HTERT RPE-1 (cell line): ENCODE results near the gene TMEM154.

Source experiments
- in situ Hi-C: fragments of 300-500 bp; cut with MboI; formaldehyde crosslinking; loops from 4 replicates; pipeline ENCODE4 v1.14.3; 2020; ENCODE audit warnings: low sequenced_read_pairs

Gene TMEM154

DNA sequence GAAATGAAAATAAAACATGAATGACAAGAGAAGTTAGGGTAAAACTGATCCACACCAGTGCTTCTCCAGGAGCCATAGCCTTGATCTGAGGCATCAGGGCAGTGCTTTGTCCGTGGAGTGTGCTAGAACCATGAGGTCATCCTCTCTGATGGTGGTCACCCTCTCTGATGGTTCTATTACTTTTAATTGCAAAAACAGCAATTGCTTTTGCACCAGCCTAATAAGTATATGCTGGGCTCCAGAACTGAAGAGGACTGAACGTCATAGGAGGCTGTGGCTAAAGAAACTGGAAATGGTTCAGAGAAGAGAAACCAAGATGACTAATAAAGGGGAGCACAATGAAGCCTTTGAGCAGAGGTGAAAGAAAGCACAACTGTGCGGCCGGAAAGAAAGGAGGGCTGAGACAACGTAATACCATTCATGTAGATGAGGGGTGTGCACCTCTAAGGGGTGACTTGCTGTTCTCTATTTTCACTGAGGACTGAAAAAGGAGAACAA is 17.0 kb upstream of the TMEM154 start:
- in situ Hi-C loops = no loop called here

DNA sequence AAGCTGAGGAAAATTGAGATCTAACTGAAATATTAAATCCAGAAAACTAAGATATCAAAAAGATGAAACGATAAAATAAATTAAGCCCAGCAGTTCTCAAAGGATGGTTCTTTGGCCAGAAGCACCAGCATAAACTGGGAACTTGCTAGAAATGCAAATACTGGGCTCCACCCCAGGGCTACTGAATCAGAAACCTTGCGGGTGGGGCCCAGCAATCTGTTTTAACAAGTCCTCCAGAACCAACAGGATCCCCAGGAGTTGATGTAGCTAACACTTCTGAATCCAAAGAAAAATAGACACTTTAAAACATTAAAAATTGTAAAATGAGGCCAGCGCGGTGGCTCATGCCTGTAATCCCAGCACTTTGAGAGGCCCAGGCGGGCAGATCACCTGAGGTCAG is 14.1 kb upstream of the TMEM154 start:
- in situ Hi-C loops = no loop called here

DNA sequence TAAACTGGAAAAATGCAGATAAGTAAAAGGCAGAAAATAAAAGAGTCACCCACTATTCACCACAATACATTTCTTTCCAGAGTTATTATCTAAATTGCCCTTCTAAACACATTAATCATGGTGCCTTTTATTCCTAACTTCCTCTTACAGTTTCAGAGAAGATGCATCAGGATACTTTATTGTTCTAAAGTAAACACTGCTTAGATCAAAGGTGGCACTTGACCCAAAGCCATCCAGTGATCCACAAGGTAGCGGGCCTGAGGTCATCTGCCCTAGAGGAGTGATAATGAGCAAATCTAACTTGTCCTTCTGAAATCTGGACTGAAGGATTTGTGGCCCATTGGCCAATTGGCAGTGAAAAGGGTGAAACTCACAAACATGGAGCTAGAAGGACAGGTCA is 12.0 kb upstream of the TMEM154 start:
- in situ Hi-C loops = no loop called here

DNA sequence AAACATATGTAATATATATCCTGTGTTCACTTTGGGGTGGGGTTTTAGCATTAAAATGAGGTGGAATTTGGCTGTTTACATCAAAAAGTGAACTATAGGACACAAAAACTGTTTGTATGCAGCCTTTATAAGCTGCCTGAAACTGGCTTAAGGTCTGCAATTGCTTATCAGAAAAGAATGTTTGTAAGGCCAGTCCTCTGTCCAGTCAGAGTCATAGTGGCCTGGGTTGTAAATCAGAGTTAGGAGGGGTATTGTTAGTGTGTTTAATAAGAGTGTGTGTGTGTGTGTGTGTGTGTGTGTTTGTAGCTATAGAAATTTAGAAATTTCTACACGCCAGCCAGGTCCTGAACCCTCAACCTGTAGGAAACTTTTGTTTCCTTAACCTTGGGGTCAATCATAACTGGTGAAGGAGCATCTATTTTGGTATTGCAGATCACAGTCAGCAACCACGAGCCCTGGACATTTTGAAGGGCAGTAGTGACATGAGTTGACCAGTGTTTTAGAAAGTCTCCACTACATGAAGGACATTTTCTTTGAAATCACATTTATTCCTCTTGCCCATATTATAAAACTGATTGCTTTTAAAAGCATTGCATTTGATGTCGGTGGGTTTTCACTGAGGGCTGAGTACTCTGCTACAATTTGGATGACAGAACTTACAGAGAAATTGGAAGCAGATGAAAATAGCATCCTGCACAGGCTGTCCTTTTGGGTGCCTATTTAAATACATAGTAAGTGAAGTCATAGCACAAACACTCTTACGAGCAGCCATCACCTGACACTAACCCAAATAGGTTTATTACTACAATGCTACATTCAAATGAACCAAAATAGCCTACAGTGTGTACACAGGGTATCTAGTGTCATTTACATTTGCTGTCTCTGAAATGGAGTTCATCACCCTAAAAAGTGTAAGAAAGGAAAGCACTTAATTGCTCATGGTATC is 11.2 kb upstream of the TMEM154 start:
- in situ Hi-C loops = no loop called here

DNA sequence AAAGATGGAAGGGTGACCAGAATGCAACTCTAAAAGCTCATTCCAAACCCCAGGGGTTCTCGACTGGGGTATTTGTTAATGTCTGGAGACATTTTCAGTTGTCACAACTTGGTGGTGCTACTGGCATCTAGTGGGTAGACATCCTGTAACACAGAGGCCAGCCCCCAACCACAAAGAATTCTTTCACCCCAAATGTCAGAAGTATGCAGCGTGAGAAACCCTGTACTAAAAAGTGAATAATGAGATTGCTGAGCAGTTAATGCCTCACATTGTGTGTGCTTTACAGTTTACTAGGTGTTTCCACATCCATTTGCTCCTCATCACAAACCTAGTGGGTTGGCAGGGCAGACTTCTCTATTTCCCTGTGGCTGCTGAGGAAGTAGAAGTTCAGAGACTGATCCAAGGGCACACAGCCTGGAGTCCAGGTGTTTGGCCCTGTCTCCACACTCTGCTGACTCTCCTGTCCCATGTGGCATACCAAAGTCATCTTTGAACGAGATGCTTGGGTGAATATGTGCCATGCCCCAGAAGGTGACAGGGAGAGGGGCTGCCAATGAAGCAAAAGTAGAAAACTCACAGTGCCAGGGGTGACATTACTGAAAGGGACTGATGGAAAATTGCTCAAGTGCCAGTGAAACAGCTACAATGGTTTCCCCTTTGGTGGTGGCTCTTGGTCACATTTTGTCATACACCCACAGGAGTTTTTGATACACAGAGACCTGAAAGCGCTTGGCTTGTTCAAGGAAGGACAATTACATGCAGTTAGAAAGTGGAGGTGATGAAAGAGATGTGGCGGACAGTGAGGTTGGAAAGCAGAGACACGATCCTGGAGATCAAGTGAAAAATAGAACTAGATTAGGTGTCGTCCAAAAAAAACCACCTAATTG is 10.1 kb upstream of the TMEM154 start:
- in situ Hi-C loops = no loop called here

DNA sequence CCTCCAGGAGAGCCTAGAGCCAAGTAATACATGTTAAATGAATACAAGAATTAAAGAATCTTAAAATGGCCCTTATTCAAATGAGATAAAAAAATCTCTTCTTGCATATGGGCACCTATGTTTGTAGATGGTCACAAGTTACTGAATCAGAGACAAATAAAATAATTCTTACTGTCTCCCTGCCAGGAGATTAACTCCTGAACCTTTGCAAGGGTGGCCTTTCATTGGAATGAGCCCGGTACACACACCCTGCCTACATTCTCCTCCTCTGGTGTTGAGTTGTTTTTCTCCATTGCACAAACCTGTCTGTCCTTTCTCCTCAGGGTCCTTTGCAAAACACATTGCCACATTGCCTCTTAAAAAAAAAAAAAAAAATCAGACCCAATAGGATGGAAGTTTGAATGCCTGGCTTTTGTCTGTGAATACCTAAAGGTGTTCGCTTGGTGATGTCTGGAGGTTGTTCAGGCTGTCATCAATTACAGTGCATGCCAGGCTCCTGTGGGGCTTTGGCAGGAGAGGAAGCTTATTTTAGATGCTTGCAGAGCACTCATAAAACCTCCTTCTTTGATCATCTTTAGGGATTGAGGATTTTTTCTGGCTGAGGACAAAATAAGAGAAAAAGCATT is 8.3 kb upstream of the TMEM154 start:
- in situ Hi-C loops = no loop called here

DNA sequence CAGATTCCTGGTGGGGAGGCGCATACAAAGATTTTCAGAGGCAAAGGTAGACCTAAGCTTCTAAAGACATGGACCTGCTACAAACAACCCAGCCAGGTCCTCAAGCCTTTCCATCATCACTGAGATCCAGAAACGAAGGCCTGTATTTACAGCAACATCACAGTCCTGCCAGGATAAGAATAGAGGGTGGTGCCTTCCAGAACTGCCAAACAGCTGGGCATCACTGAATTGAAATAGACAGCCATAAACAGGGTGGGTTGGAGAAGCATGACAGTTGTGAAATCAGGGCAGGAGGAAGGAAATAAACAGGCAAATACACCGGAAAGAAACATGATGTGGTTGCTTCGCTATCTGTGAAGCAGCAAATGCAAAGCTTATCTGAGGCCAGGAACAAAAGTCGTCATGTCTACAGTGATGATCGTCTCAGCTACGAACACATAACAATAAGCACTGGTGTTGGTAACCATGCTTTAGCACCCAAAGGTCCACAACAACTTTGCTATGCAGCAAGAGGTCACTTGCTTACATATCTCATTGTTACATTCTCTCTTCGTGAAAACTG is 6.7 kb upstream of the TMEM154 start:
- in situ Hi-C loops = no loop called here

DNA sequence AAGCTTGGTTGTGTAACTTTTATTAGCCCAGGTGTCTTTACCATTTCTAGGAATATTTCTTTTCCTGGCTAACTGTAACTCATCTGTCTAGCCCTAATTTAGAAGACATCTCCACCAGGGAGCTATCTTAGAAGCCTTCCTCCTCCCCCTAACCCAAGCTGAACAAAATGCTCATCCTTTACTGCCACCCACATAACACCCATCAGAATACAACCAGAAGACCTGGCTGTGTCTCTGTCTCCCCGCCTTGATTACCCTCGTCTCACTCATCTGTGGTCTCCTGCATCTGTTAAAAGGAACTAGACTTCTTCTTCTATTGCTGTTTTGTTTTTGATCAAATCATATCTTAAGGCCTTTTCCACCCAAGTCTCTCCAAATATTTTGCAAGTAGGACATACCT is 4.8 kb upstream of the TMEM154 start:
- in situ Hi-C loops = no loop called here

DNA sequence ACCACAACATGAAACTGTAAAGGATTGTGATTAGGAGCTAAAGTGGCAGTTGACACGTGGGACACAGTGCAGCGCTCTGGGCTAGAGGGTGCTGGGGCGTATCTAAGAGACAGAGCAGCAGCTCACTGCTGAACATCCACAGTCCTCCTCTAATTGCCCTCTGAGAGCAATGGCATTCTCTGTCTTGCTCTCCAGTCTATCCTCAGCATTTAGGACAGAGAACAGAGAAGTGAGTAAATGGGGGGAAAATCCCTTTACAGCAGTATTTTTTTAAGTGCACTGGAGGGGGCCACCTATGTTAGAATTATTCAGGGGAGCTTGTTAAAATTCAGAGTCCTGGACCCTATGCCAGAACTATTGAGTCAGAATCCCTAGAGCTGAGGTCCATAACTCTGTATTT is 4.2 kb upstream of the TMEM154 start:
- in situ Hi-C loops = no loop called here

DNA sequence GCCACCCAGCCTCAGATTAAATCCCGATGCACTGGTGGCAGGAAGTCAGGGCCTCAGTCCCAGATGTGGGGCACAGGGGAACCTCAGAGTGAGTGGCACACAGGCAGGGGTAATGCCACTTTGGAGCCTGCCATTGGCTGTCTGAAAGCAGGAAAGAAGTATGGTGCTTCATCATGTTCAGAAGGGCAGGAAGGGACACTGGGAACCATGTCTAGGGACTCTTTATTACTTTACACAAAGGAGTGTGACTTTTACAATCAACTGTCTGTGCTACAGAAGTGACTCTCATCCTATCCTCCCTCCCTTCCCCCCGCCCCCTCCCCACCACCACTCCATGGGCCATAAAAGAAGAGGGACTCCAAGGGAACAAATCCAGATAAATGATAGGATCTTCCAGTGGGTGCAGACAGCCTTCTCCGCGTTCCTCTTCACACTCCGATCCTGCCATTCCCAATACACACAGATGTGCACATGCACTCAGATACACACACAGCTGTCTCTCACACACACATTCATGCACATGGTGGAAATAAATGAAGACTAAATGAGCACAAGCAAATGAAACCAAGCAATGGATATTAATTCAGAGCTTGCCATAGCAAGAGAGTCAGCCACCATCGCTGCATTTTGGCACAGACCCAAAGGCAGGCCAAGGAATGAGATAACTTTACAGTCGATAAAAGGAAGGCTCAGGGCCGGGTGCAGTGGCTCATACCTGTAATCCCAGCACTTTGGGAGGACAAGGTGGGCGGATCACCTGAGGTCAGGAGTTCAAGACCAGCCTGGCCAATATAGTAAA is 2.5 kb upstream of the TMEM154 start:
- in situ Hi-C loops = no loop called here

DNA sequence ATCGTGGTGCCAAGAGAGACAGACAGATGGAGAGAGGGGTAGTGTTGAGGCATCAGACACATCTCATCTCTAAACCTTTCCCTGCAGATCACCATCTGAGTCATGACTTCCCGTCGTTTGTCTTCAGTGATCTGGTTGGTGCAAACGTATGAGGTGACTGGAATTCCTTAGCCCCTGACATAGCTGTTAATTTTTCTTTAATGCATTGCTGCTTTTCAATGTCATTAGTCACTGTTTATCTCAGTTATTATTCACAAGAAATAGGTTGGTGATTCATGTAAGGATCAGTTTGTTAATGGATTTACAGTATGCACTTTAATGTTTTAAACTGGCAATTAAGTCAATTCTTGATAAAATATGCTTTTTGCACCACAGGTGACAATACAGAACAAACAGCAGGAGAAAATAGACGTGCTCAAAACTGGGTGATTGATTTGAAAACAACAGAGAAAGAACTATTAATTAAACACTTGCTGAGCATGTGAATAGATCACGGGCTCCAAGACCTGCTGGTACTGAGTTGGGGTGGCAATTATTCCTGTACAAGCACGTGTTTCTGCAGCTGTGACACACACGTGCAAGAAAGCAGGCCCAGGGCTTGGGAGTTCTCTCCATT is 1.3 kb upstream of the TMEM154 start:
- in situ Hi-C loops = no loop called here

DNA sequence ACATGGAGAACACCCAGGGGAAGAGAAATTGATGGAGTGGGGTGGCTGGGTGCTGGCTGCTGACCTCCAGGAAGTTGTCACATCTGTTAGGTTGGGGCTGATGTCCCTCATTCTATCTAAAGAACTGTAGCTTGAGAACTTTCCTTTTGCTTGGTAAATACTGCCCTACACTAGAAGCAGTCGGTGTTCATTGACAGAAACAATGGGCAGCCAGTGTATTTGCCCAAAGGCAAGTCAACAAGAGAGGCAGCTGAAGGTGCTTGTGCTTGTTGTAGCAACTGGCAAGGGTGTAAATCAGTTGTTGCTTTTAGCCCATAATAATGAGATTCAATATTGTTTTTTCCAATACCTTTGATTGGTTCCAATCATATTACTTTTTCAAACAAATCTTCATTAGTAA is 956 bp downstream of the TMEM154 start:
- in situ Hi-C loops = no loop called here

DNA sequence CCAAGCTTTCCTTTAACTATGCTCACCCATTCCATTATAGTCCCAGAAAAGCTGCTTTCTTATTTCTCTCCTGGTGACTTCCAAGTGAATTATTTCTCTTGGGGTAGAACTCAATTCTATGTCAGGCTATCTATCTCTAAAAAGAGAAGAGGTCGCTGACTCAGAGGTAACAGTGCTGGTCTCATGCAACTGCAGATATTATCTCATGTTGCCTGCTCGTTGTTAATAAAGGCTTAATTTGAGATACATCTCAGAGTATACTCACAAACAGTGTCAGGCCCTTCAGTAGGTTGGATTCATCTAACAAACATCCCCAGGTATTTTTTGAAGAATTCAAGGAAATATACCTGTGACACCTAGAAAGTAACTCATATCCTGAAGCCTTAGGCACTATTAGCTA is 2.7 kb downstream of the TMEM154 start:
- in situ Hi-C loops = no loop called here

DNA sequence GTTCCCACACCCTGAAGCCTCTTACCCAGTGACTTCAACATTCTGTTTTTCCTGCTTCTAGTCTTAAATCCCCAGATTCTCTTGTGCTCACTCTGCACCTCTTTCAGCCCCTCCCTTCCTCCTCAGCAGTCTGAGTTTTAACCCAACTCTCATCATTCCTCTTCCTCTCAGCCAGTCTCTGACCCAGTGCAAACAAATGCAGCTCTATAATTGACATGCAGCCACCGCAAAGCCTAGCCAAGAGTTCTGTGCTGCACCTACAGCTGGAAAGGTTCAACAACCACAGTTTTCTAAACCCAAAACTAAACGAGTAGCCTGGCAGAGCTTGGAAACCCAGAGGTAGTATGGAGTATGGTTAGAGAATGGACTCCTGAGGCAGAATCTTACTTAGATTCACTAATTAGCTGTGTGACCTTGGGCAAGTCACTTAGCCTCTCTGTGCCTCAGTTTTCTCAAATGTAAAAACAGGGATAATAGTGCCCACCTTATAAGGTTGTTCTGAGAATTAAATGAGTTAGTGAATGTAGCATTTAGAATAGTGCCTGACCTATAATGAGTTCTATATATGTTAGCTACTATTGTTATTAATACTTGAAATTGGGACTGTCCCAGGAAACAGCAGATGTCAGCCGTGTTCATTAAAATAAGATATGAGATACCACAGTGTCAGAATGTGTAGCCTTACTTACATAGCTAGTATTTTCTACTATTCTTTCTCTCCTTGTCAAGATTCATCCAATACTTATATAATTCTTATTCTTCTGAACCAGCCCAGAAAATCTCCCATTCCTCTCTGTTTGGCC is 3.5 kb downstream of the TMEM154 start:
- in situ Hi-C loops = no loop called here

DNA sequence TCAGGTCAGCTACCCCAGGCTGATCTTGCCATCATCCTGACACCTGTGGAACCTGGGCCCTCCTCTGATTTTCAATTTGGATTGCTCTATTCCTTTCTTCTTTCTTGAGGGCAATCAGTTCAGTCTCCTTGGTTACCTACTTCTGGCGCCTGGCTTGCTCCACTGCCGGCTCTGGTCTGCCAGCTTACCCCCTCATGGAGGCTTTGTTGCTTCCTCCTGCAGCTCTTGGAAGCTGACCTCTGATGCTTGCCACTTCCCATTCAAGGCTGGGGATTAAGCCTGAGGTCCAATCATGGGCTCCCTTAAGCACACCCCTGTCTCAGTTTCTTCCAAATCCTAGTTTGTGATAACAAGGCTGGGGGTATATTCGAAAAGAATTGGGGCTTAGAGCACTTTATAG is 5.4 kb downstream of the TMEM154 start:
- in situ Hi-C loops = no loop called here

DNA sequence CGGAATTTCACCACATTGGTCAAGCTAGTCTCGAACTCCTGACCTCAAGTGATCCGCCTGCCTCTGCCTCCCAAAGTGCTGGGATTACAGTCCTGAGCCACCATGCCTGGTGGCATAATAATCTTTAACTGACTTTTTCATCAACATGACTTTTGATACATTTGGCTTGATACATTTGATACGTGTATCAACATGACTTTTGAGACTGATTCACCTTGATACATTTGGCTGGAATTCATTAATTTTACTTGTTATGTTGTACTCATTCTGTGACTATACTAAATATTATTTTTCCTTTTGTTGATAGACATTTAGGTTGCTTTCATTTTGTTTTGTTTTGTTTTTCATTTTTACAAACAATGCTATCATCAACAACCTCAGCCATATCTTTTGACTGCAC is 6.3 kb downstream of the TMEM154 start:
- in situ Hi-C loops = no loop called here

DNA sequence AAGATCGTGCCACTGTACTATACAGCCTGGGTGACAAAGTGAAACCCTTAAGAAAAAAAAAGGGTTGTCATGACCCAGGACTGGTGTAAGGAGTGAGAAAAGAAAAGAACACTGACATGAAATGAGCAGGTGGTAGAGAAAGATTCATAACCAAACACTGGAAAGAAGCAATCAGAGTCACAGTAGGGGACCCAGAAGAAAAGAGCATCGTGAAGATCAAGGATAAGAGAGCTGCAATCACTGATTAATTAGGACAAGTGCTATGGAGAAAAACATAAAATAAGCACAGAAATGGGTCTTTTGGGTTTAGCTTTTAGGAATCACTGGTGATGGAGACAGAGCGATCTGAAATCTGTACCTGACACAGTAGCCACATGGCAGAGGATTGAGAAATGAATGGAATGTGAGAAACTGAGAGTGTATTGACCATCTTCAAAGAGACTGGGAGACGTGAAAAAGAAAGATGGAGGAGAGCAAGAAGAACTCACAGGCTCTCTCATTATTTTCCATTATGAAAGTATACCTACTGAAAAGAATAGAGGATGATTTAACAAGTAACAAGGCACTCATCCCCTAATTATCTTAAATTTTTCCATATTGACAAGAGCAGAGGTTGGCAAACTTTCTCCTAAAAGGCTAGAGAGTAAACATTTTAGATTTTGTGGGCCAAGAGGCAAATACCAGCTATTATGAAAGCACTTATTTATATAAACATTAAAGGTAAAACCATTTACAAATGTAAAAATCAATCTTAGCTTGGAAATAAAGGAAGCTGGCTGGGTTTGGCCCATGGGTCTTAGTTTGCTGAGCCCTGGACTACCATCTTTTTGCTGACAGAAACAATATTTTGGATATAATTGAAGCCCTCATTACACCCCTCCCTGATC is 7.3 kb downstream of the TMEM154 start:
- in situ Hi-C loops = no loop called here
